Measurements from ENCODE around the gene CCDC120. TPM values are rescaled to one million over a fixed set of nuclear protein-coding genes. Genes with fewer than 3 reads are reported as not detected.

The CCDC120 gene
- total RNA-seq, 2 donors from 2014 or later = 10.8 to 11.8 TPM

DNA sequence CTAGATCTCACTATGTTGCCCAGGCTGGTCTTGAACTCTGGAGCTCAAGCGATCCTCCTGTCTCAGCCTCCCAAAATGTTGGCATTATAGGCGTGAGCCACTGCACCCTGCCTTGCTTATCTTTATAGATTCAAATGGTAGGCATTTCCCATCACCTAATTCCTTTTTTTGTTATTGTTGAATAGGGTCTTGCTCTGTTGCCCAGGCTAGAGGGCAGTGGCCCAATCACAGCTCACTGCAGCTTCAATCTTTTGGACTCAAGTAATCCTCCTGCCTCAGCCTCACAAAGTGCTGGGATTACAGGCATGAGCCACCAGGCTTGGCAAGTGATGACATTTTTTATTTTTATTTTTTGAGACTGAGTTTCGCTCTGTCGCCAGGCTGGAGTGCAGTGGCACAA lies 37.6 kb downstream of the CCDC120 start:
- ATAC-seq (no peak), DNase-seq (no peak)
- no peak overlapping the region for H3K27ac Mint-ChIP-seq
- H3K4me1 Mint-ChIP-seq = no peaks in the 10 kb centered on the region
- no peaks in the 10 kb centered on the region for H3K27me3 Mint-ChIP-seq
- H3K36me3 Mint-ChIP-seq (ENCODE audit: low read depth) = no peaks in the 10 kb centered on the region
- H3K4me3 Mint-ChIP-seq = no peak overlapping the region
- no peaks in the 10 kb centered on the region for H3K9me3 ChIP-seq (ENCODE audit: control insufficient read depth, low read length, poor library complexity, severe bottlenecking)

DNA sequence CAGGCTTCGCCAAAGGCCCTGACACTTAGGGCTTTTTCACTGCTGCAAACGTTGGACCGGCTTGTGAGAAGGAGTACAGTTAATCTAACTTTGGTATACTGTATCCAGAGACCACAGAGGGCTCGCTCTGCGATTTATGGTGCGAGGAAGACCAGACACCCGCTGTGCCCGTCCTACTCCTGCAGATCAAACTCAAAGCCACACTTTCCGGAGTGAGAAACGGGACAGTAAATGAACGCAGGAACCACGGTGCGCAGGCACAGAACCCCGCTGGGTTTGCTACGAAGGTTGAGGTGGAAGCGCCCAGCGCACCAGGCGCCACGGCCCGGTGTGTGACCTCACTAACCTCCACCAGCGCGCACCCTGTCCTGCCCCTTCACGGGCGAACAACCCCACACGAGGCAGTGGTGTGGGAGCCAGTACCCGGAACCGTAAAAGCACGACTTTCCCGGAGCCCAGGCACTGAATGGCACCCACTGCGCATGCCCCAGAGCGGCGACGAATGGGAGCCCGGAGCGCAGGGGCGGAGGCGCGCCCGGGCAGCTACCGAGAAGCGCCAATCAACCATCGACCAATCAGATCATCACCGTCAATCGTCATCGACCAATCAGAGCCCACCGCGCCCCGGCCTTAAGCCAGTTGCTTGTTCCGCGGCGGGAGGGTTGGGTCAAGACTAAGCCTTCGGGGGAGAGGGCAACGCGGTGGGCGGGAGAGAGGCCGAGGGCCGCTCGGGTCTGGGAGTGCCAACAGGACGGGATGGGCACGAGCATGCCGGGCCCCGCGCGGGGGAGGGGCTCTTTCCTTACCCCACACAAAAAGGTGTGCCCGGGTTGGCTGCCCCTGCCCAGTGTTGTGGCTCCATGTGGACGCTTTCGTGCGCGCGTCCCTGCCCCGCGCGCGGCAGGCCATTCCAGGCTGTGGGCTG lies 42.2 kb downstream of the CCDC120 start:
- ATAC-seq (peak; percentile 95), DNase-seq (peak; percentile 76 to 86 (median 81))
- H3K36me3 Mint-ChIP-seq (ENCODE audit: low read depth) = no peaks in the 10 kb centered on the region
- H3K27me3 Mint-ChIP-seq = no peaks in the 10 kb centered on the region
- H3K9me3 ChIP-seq (ENCODE audit: control insufficient read depth, low read length, poor library complexity, severe bottlenecking) = no peaks in the 10 kb centered on the region
- H3K4me1 Mint-ChIP-seq = no peaks in the 10 kb centered on the region
- H3K27ac Mint-ChIP-seq = peak overlapping the region; percentile 77
- peak overlapping the region; percentile 84 for H3K4me3 Mint-ChIP-seq

DNA sequence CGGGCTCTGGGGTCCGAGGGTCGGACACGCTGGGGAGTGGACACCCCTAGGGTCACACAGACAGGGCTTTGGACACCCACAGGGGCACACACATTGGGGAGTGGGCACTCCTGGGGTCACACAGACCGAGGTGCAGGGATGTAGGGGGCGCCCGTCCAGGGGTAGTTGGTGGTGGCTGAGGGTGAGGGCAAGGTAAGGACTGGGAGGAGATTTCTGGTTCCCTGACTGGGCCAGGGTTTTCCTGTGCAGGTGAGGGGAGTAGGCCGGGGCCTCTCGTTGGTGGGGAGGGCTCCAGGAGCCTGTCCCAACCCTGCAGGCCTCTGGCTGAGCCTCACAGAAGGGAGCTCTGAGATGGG lies 42.8 kb downstream of the CCDC120 start:
- H3K4me3 Mint-ChIP-seq = peak overlapping the region; percentile 84
- H3K27ac Mint-ChIP-seq = peak overlapping the region; percentile 77
- DNase-seq = no peak
- no peaks in the 10 kb centered on the region for H3K9me3 ChIP-seq (ENCODE audit: control insufficient read depth, low read length, poor library complexity, severe bottlenecking)
- ATAC-seq = no peak
- H3K4me1 Mint-ChIP-seq = peaks cover under 1% of the 10 kb centered on the region
- no peaks in the 10 kb centered on the region for H3K27me3 Mint-ChIP-seq
- H3K36me3 Mint-ChIP-seq (ENCODE audit: low read depth) = no peaks in the 10 kb centered on the region

DNA sequence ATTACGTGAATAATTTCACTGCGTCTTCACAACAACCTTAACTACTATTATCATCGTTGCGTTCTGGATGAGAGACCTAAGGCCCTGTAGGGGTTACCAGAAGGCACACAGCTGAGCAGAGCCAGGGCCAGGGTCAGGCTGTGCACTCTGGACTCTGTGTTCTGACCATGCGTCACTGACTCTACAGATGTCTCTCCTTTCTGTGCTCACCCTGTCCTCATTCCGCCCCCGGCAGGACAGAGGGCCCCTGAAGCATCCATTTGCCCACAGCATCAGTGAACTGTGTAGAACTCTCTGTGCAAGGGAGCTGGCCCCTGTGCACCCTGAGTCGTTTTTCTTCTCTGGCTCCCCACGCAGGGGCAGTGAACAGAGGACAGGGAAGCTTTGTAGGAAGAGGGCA lies 43.4 kb downstream of the CCDC120 start:
- Mint-ChIP-seq H3K27ac (peak overlapping the region; percentile 77), H3K27me3 (no peaks in the 10 kb centered on the region), H3K4me3 (no peak overlapping the region), H3K36me3 (ENCODE audit: low read depth) (no peaks in the 10 kb centered on the region), H3K4me1 (peaks cover 3% of the 10 kb centered on the region)
- ATAC-seq (no peak), DNase-seq (no peak)
- no peaks in the 10 kb centered on the region for H3K9me3 ChIP-seq (ENCODE audit: control insufficient read depth, low read length, poor library complexity, severe bottlenecking)

DNA sequence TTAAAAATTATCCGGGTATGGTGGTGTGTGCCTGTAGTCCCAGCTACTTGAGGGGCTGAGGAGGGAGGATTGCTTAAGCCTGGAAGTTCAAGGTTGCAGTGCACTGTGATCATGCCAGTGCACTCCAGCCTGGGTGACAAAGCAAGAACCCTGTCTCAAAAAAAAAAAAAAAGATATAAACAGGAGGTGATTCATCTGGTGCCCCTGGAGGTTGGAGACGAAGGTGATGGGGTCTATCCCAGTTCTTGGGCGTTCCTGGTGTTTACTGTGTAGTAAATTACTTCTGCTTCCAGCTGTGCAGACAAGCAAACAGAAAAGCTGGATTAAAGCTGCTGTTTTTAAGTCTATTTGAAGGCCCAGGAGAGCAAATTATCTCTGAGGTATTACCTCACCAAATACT lies 44.8 kb downstream of the CCDC120 start:
- Mint-ChIP-seq H3K27ac (peak overlapping the region; percentile 37), H3K36me3 (ENCODE audit: low read depth) (no peaks in the 10 kb centered on the region), H3K4me3 (no peak overlapping the region), H3K27me3 (no peaks in the 10 kb centered on the region), H3K4me1 (peaks cover 3% of the 10 kb centered on the region)
- H3K9me3 ChIP-seq (ENCODE audit: control insufficient read depth, low read length, poor library complexity, severe bottlenecking) = no peaks in the 10 kb centered on the region
- DNase-seq (no peak), ATAC-seq (no peak)

DNA sequence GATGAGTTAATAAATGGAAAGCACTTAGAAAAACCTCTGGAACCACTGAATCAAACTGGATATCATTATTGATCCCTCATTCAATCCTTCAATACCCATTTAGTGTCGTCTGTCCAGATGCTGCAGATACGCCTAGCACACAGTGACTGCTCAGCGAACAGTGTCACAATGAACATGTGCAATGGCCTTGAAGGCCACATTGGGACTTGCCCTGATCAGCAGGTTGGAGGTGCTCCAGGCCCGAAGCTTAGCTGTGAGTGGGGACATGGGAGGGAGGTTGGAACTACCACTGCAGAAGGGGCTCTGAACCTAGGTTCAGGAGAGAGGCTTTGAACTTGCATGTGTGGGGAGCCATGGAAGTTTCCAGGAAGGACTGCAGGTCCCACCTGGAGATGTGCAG lies 47.5 kb downstream of the CCDC120 start:
- Mint-ChIP-seq H3K36me3 (ENCODE audit: low read depth) (peaks cover 5% of the 10 kb centered on the region), H3K4me3 (no peak overlapping the region), H3K4me1 (peaks cover 3% of the 10 kb centered on the region), H3K27ac (no peak overlapping the region), H3K27me3 (no peaks in the 10 kb centered on the region)
- DNase-seq (no peak), ATAC-seq (no peak)
- no peaks in the 10 kb centered on the region for H3K9me3 ChIP-seq (ENCODE audit: control insufficient read depth, low read length, poor library complexity, severe bottlenecking)

DNA sequence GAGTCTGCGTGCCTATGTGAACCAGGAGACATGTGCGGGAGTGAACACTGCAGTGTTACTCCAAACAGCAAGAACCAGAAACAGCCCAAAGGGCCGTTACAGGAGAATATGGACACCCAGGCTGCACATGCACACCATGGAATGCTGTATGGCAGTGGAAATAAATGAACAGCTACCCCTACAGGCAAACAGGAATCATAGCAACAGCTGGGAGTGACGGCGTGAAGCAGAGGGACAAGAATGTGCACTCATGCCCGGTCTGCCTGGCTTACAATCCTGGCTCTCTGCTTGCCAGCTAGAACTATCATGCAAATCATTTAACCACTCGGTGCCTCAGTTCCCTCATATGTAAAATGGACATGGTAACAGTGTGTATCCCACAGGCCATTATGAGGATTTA lies 48.1 kb downstream of the CCDC120 start:
- H3K27ac Mint-ChIP-seq = no peak overlapping the region
- H3K9me3 ChIP-seq (ENCODE audit: control insufficient read depth, low read length, poor library complexity, severe bottlenecking) = no peaks in the 10 kb centered on the region
- peak; percentile 63 for ATAC-seq
- H3K27me3 Mint-ChIP-seq = no peaks in the 10 kb centered on the region
- peaks cover 5% of the 10 kb centered on the region for H3K36me3 Mint-ChIP-seq (ENCODE audit: low read depth)
- peaks cover 3% of the 10 kb centered on the region for H3K4me1 Mint-ChIP-seq
- H3K4me3 Mint-ChIP-seq = no peak overlapping the region
- no peak for DNase-seq

DNA sequence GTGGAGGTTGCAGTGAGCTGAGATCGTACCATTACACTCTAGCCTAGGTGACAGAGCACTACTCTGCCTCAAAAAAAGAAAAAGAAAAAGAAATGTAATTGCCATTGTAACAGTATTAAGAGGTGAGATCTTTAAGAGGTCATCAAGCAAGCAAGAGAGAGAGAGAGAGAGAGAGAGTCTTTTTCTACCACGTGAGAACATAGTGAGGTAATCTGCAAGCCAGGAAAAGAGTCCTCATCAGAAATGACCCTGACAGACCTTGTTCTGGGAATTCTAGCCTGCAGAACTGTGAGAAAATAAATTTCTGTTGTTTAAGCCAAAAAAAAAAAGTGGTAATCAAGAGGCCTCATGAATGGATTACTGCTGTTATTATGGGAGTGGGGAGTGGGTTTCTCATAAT lies 49.8 kb downstream of the CCDC120 start:
- Mint-ChIP-seq H3K36me3 (ENCODE audit: low read depth) (peaks cover 5% of the 10 kb centered on the region), H3K4me3 (no peak overlapping the region), H3K4me1 (peaks cover 6% of the 10 kb centered on the region), H3K27ac (no peak overlapping the region), H3K27me3 (no peaks in the 10 kb centered on the region)
- DNase-seq (no peak), ATAC-seq (no peak)
- H3K9me3 ChIP-seq (ENCODE audit: control insufficient read depth, low read length, poor library complexity, severe bottlenecking) = no peaks in the 10 kb centered on the region

DNA sequence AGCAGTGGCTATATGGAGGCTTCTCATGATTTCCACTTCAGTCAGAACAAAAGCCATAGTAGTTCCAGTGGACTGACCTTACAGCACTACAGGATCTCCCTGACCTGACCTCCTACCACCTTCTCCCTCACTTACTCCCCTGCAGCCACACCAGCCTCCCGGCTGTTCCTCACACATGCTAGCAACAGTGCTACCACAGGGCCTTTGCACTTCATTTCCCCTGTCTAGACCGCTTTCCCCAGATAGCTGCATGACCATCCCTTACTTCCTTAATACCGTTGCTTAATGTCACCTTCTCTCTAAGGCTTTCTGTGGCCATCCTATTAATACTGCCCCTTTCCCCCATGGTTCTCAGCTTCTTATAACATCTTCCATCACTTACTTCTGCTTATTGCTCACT lies 51.6 kb downstream of the CCDC120 start:
- ATAC-seq = no peak
- peaks cover 6% of the 10 kb centered on the region for H3K4me1 Mint-ChIP-seq
- no peak overlapping the region for H3K4me3 Mint-ChIP-seq

DNA sequence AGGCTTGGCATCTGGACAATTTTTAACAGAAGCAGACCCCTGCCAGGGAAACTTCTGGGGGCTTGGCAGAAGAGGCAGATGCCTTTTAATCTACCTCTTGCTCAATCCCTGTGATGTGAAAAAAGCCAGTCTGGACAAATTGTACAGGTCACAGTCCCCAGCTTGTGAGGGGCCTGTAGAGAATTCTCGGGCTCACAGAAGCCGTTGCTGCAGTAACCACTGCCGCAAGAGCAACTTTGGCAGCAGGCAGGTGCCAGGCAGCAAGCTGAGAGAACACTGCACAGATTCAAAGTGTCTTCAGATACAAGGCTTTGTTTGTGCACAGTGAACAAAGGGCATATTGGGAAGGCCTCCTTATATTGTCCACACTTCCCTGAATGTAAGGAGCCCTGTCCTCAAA lies 53.0 kb downstream of the CCDC120 start:
- ATAC-seq = no peak
- Mint-ChIP-seq H3K36me3 (ENCODE audit: low read depth) (peaks cover 9% of the 10 kb centered on the region), H3K4me3 (no peak overlapping the region), H3K4me1 (peaks cover 12% of the 10 kb centered on the region), H3K27me3 (no peaks in the 10 kb centered on the region), H3K27ac (no peak overlapping the region)
- no peak for DNase-seq
- H3K9me3 ChIP-seq (ENCODE audit: control insufficient read depth, low read length, poor library complexity, severe bottlenecking) = no peaks in the 10 kb centered on the region

More for the DNA sequence above, 51.6 kb downstream of the CCDC120 start:
- Mint-ChIP-seq H3K36me3 (ENCODE audit: low read depth) (peaks cover 5% of the 10 kb centered on the region), H3K27me3 (no peaks in the 10 kb centered on the region), H3K27ac (no peak overlapping the region)
- H3K9me3 ChIP-seq (ENCODE audit: control insufficient read depth, low read length, poor library complexity, severe bottlenecking) = no peaks in the 10 kb centered on the region
- DNase-seq = no peak

DNA sequence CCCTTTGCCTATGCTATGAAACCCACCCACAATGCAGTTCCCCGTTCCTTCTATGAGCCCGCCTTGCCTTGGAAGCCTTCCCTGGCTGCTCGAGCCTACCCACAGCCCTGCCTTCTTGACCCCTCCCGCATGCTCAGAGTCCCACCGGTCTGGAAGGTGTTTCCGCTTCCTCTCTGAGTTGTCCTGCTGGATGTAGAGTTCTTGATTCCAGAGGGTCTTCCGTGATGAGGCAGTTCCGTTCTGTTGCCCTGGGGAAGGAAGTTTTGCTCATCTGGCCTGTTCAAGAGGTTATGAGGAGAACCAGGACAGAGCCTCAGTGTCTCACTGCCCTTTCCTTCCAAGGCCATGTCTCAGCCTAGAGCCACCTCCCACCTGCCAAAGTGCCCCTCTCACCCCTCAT lies 57.3 kb downstream of the CCDC120 start:
- peak overlapping the region; percentile 32 for H3K27ac Mint-ChIP-seq
- peaks cover 11% of the 10 kb centered on the region for H3K36me3 Mint-ChIP-seq (ENCODE audit: low read depth)
- H3K27me3 Mint-ChIP-seq = no peaks in the 10 kb centered on the region
- H3K9me3 ChIP-seq (ENCODE audit: control insufficient read depth, low read length, poor library complexity, severe bottlenecking) = no peaks in the 10 kb centered on the region
- peaks cover 23% of the 10 kb centered on the region for H3K4me1 Mint-ChIP-seq
- DNase-seq (no peak), ATAC-seq (no peak)
- no peak overlapping the region for H3K4me3 Mint-ChIP-seq

DNA sequence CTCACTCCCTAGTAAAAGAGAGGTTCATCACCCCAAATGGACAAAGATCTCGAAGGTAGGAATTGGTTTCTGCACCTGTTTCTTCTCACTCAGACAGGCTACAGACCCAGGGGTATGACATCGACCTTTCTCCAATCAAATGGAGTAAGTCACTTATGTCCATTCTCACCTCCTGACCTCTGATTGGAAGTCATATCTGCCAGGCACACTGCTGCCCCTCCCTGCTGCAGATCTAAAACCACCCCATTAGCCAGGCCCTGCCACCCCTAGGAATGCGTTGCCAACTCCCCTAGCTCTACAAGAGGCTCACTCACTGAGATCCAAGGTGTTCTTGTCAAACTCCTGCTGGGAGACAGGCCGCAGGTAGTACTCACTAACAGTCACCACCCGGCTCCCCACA lies 57.9 kb downstream of the CCDC120 start:
- H3K4me3 Mint-ChIP-seq = peak overlapping the region; percentile 25
- ATAC-seq (no peak), DNase-seq (no peak)
- H3K36me3 Mint-ChIP-seq (ENCODE audit: low read depth) = peaks cover 11% of the 10 kb centered on the region
- H3K27me3 Mint-ChIP-seq = no peaks in the 10 kb centered on the region
- H3K27ac Mint-ChIP-seq = peak overlapping the region; percentile 79
- no peaks in the 10 kb centered on the region for H3K9me3 ChIP-seq (ENCODE audit: control insufficient read depth, low read length, poor library complexity, severe bottlenecking)
- peaks cover 27% of the 10 kb centered on the region for H3K4me1 Mint-ChIP-seq

DNA sequence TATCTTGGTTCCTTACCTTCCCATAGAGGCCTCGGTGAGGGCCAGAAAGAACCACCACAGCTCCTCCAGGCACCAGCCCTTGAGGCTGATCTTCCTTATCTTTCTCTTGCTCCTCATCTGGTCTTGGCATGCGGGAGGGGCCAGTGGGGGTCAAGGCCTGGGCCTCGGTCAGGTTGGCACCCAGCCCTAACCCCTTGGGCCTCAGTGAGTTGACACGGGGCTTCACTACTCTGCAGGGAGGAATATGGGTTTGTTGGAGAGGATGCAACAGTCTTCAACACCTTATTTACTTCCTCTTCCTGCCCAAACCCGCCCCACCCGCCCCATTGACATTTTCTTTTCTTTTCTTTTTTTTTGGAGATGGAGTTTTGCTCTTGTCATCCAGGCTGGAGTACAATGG lies 58.8 kb downstream of the CCDC120 start:
- H3K4me3 Mint-ChIP-seq = peak overlapping the region; percentile 88
- peaks cover 11% of the 10 kb centered on the region for H3K36me3 Mint-ChIP-seq (ENCODE audit: low read depth)
- no peak for ATAC-seq
- H3K27me3 Mint-ChIP-seq = no peaks in the 10 kb centered on the region
- H3K9me3 ChIP-seq (ENCODE audit: control insufficient read depth, low read length, poor library complexity, severe bottlenecking) = no peaks in the 10 kb centered on the region
- no peak for DNase-seq
- H3K27ac Mint-ChIP-seq = peak overlapping the region; percentile 79
- peaks cover 28% of the 10 kb centered on the region for H3K4me1 Mint-ChIP-seq
